Mammary epithelial cell (primary cell): Measurements from ENCODE around the gene GRIP1.

ENCODE experiments used
- EZH2 ChIP-seq: IDR thresholded peaks from 2 replicates; pipeline ENCODE4 v1.6.1; 2012; ENCODE audit warnings: low read length, inconsistent platforms, borderline replicate concordance
- TF ChIP-seq, protein P1 (sequence below), 2 donors: IDR thresholded peaks in 1 of 2; conservative IDR thresholded peaks in 1 of 2; 2 replicates each; pipeline ENCODE4 v1.5.1; 2011 to 2012; ENCODE audit warnings: inconsistent platforms in 2 of 2, low read length in 2 of 2, mild to moderate bottlenecking in 2 of 2, control low read depth in 1 of 2, low read depth in 1 of 2; ENCODE audit not compliant: insufficient read depth in 1 of 2; ENCODE audit errors: extremely low read depth in 1 of 2

DNA sequence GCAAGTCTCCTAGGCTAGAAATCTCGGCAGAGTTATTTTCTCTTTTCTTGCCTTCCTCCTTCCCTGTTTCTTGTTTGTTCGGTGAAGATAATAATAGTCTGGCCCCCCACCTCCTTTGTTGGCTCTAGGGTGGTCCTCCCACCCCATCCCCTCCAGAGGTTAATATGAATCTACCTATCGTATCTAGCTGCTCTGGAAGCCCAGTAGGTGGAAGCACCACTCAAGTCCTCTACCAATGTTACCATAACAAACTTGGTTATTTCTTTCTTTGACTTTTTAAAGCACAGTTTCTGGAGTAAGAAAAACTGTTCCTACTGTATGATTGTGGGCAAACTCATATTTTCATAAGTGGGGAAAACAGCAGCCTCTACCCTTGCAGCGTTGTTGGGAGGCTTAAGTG is 19.7 kb upstream of the GRIP1 start:
- TF ChIP-seq, protein P1, sequence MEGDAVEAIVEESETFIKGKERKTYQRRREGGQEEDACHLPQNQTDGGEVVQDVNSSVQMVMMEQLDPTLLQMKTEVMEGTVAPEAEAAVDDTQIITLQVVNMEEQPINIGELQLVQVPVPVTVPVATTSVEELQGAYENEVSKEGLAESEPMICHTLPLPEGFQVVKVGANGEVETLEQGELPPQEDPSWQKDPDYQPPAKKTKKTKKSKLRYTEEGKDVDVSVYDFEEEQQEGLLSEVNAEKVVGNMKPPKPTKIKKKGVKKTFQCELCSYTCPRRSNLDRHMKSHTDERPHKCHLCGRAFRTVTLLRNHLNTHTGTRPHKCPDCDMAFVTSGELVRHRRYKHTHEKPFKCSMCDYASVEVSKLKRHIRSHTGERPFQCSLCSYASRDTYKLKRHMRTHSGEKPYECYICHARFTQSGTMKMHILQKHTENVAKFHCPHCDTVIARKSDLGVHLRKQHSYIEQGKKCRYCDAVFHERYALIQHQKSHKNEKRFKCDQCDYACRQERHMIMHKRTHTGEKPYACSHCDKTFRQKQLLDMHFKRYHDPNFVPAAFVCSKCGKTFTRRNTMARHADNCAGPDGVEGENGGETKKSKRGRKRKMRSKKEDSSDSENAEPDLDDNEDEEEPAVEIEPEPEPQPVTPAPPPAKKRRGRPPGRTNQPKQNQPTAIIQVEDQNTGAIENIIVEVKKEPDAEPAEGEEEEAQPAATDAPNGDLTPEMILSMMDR (conservative IDR thresholded peaks at IDR 0.05 in 1 of 2, IDR thresholded peaks at IDR 0.05 in 1 of 2; ENCODE audit: extremely low read depth in 1 of 2, insufficient read depth in 1 of 2, low read depth in 1 of 2, low read length in 2 of 2) = no peak
- no peak for TF ChIP-seq EZH2
